ENCODE measurements around the gene BATF2.

GRCh38 chr11:65013130-65013887 lies 16.5 kb upstream of the BATF2 start:
- TF ChIP-seq CTCF (IDR thresholded peaks at IDR 0.05) (peak in 4 of 5 experiments; percentile 76 to 83 (median 80)), EP300 (IDR thresholded peaks at IDR 0.05) (peak in 1 of 2 donors; percentile 65), POLR2A (IDR thresholded peaks at IDR 0.05) (peak; percentile 37 to 70)

Data from tibial nerve (tissue), 4 donors.